NB4 (cell line): ENCODE results near the gene WDR19.

Experiments used
- CTCF ChIP-seq: IDR thresholded peaks from one replicate; pipeline ENCODE4 v1.5.1; 2012; ENCODE audit warnings: low read depth, low read length
- POLR2A ChIP-seq: IDR thresholded peaks from 2 replicates; pipeline ENCODE4 v1.6.1; 2011; ENCODE audit warnings: mild to moderate bottlenecking; ENCODE audit not compliant: insufficient read length; ENCODE audit errors: extremely low read depth

GRCh38 chr4:39231660-39232059 lies 49.3 kb downstream of the WDR19 start:
- TF ChIP-seq CTCF (no peak), POLR2A (no peak)
